Transverse colon (tissue), 3 donors: ENCODE results near the gene LAMA2.

Experiments
- CTCF ChIP-seq, 5 experiments: fragments of 200-600 bp in 3 of 5; fragments of 450-650 bp in 2 of 5; sonication (generic) in 3 of 5; IDR thresholded peaks; 1 replicate in 2 of 5; 2 replicates in 3 of 5; pipeline ENCODE4 v1.5.1; 2016 to 2017; ENCODE audit warnings: antibody characterized with exemption in 5 of 5, inconsistent platforms in 3 of 5, mild to moderate bottlenecking in 2 of 5, moderate library complexity in 1 of 5
- EP300 ChIP-seq: sonication (generic); formaldehyde crosslinking; IDR thresholded peaks from one replicate; pipeline ENCODE4 v1.6.1; 2017; ENCODE audit warnings: antibody characterized with exemption, low read depth
- POLR2A ChIP-seq: fragments of 450-650 bp; IDR thresholded peaks from one replicate; pipeline ENCODE4 v1.6.1; 2016; ENCODE audit warnings: antibody characterized with exemption, mild to moderate bottlenecking, moderate library complexity

- TF ChIP-seq CTCF (IDR thresholded peaks at IDR 0.05) (no peak), POLR2A (no peak), EP300 (no peak)
These were observed 470.1 kb downstream of the LAMA2 start for GRCh38 chr6:129353067-129353466.
